ENCODE data around the gene NSG1. TPM values are rescaled to one million over a fixed set of nuclear protein-coding genes. Genes with fewer than 3 reads are reported as not detected.

The NSG1 gene
- total and polyA plus RNA-seq, 2 of the 8 experiments (the other 6 are each of a cell fraction or from before 2014, with no cell fraction given), result 35.7 to 61.4 TPM

- TF ChIP-seq CTBP2 (IDR thresholded peaks at IDR 0.05; ENCODE audit: borderline replicate concordance, insufficient read depth, insufficient read length, low read length) (no peak), KDM5A (IDR thresholded peaks at IDR 0.05; ENCODE audit: low read length) (no peak), MAX (IDR thresholded peaks at IDR 0.05) (no peak)
Observed at GRCh38 chr4:4402966-4403365, 16.1 kb downstream of the NSG1 start (continued).

Measured in H1 (cell line).